ENCODE measurements around the gene RBM47.

RBM47 gene

GRCh38 chr4:40629401-40630334, at the start of gene RBM47:
Gene RBM47 (minus strand): TSS chr4:40629864. CDS start chr4:40438893, 190,971 bp downstream.
- no peak for TF ChIP-seq CTCF (IDR thresholded peaks at IDR 0.05; ENCODE audit: insufficient read depth, low read depth, low read length, missing control alignments)
- H3K4me3 ChIP-seq (ENCODE audit: low read length) = peak within 1 kb of the TSS; percentile 81
- DNase-seq (ENCODE audit: low read depth) = peak; percentile 94

- no peak overlapping the region for H3K4me3 ChIP-seq (ENCODE audit: low read length)
- DNase-seq (ENCODE audit: low read depth) = peak; percentile 57
- no peak for TF ChIP-seq CTCF (IDR thresholded peaks at IDR 0.05; ENCODE audit: insufficient read depth, low read depth, low read length, missing control alignments)
Measured at GRCh38 chr4:40678421-40678820, 48.8 kb upstream of the RBM47 start.

GRCh38 chr4:40675166-40675565, 45.5 kb upstream of the RBM47 start:
- no peak overlapping the region for H3K4me3 ChIP-seq (ENCODE audit: low read length)
- TF ChIP-seq CTCF (IDR thresholded peaks at IDR 0.05; ENCODE audit: insufficient read depth, low read depth, low read length, missing control alignments) = no peak
- DNase-seq (ENCODE audit: low read depth) = peak; percentile 56

GRCh38 chr4:40672528-40673522, 43.2 kb upstream of the RBM47 start:
- H3K4me3 ChIP-seq (ENCODE audit: low read length) = no peak overlapping the region
- no peak for TF ChIP-seq CTCF (IDR thresholded peaks at IDR 0.05; ENCODE audit: insufficient read depth, low read depth, low read length, missing control alignments)
- DNase-seq (ENCODE audit: low read depth) = peak; percentile 98

GRCh38 chr4:40669504-40669903, 39.8 kb upstream of the RBM47 start:
- no peak for DNase-seq (ENCODE audit: low read depth)
- no peak for TF ChIP-seq CTCF (IDR thresholded peaks at IDR 0.05; ENCODE audit: insufficient read depth, low read depth, low read length, missing control alignments)
- no peak overlapping the region for H3K4me3 ChIP-seq (ENCODE audit: low read length)

GRCh38 chr4:40665842-40666241, 36.2 kb upstream of the RBM47 start:
- no peak for DNase-seq (ENCODE audit: low read depth)
- TF ChIP-seq CTCF (IDR thresholded peaks at IDR 0.05; ENCODE audit: insufficient read depth, low read depth, low read length, missing control alignments) = no peak
- H3K4me3 ChIP-seq (ENCODE audit: low read length) = no peak overlapping the region

Measured in epithelial cell of esophagus (primary cell).